ENCODE measurements around the gene PCSK7.
"Not testable (repeated sequence)": the region's sequence is repeated elsewhere in the genome, so short reads cannot be mapped to it uniquely, and the experiment has no call there.

Gene PCSK7, protein sequence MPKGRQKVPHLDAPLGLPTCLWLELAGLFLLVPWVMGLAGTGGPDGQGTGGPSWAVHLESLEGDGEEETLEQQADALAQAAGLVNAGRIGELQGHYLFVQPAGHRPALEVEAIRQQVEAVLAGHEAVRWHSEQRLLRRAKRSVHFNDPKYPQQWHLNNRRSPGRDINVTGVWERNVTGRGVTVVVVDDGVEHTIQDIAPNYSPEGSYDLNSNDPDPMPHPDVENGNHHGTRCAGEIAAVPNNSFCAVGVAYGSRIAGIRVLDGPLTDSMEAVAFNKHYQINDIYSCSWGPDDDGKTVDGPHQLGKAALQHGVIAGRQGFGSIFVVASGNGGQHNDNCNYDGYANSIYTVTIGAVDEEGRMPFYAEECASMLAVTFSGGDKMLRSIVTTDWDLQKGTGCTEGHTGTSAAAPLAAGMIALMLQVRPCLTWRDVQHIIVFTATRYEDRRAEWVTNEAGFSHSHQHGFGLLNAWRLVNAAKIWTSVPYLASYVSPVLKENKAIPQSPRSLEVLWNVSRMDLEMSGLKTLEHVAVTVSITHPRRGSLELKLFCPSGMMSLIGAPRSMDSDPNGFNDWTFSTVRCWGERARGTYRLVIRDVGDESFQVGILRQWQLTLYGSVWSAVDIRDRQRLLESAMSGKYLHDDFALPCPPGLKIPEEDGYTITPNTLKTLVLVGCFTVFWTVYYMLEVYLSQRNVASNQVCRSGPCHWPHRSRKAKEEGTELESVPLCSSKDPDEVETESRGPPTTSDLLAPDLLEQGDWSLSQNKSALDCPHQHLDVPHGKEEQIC

GRCh38 chr11:117231842-117232091 is at the start of gene PCSK7:
Gene PCSK7 (minus strand): TSS chr11:117232073. CDS start chr11:117229844, 2,229 bp downstream.
- peak in 1 of 2 donors; percentile 60 for DNase-seq (ENCODE audit: low read depth in 2 of 2)

DNA sequence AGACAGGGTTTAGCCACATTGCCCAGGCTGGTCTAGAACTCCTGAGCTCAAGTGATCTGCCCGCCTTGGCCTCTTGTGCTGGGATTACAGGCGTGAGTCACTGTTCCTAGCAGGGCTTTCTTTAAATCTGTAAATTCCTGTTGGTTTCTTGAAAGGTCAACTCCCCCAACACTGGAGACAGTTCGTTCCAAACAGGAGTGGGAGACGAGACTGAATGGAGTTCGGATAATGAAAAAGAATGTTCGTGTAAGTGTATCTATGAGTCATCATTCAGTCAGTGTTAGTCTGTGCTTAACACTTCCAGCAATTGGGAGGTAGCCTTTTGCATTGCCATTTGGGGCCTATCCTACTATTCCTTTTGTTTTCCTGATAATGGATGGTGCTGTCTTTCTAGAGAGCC is 49.3 kb upstream of the PCSK7 start:
- no peak for DNase-seq (ENCODE audit: low read depth in 2 of 2)

DNA sequence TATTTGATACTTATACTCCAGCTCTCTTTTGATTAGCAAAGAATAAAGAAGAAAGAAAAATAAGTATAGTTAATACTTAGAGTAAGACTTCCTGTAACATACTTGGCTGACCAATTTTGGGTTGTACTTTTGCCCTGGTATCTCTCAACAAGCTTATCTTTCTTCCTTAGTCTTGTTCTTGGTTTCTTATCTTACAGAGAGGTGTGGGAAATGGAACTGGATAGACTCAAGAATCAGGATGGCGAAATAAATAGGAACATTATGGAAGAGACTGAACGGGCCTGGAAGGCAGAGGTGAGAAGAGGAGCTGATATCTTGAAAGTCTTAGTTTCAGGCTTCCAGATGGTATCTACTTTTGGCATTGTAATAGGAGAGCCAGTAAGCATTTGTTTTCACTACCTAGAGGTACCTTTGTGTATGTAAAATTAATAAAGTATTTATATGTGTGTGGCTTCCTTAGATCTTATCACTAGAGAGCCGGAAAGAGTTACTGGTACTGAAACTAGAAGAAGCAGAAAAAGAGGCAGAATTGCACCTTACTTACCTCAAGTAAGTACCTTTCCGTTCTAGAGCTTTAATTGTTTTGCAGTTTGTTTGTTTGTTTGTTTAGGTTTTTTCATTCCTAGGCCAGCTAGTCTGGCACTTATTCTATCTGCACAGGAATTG is 48.0 kb upstream of the PCSK7 start:
- DNase-seq (ENCODE audit: low read depth in 2 of 2) = no peak

- no peak for DNase-seq (ENCODE audit: low read depth in 2 of 2)
Measured at GRCh38 chr11:117278347-117278746, 46.5 kb upstream of the PCSK7 start.

DNA sequence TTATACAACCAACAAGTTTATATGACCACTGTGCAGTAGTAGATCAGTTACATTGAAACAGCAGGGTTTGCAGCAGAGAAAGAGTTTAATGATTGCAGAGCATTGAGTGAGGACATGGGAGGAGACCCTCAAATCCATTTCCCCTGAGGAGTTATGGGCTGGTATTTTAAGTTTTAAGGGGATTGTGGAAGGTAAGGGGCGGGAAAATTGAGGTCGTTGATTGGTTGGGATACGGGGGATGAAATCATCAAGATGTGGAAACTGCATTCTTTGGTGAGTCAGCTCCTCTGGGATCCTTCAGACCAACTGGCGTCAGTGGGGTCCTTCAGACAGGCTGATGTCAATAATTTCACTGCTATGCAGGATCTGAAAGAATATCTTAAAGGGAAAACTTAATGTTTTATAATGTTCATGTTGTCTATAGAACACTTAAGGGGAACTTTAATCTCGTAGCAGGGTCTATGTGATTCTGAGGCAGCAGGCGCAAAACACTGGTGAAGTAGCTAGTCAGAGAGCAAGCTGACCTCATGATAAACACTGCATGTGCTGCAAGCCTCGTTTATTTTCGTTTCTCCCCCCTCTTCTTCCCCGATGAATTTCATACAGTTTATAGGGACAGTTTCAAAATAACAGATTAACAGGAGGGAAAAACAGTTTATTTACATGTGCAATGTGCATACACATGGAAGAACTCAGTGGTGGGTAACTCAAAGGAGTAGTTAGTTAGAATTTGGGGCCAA is 41.8 kb upstream of the PCSK7 start:
- DNase-seq (ENCODE audit: low read depth in 2 of 2) = no peak

- not testable (repeated sequence) for DNase-seq (ENCODE audit: low read depth in 2 of 2)
Measured at GRCh38 chr11:117272175-117272574, 40.3 kb upstream of the PCSK7 start.

DNA sequence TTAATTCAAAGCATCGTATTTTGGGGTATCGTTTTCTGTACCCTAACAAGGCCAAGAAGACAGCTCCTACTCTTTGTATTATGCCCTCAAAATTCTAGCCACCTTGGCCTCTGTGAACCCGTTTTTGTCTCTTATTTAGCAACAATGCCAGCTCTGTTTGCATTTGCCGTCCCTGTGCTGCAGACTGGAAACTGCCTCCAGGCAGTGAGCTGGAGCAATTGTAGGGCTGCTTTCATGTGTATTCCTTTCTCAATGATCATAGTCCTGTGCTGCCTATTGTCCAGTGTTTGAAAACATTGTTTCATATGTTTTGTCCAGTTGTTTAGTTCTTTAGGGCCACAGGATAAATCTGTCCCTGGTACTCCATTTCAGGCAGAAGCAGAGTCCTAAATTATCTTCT is 39.3 kb upstream of the PCSK7 start:
- no peak for DNase-seq (ENCODE audit: low read depth in 2 of 2)

- no peak for DNase-seq (ENCODE audit: low read depth in 2 of 2)
Measured at GRCh38 chr11:117269856-117270255, 38.0 kb upstream of the PCSK7 start.

DNA sequence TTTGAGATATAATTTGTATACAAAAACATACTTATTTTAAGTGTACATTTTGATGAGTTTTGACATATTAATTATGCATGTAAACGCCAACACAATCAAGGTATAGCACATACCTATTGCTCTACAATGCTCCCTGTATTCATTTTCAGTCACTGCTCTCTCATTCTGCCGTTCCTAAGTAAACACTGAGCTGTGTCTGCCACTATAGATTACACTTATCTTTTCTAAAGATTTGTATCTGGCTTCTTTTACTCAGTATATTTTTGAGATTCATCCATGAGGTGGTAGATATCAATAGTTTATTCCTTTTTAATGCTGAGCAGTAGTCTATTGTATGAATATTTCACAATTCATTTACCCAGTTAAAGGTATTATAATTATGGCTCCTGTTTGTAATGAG is 33.9 kb upstream of the PCSK7 start:
- DNase-seq (ENCODE audit: low read depth in 2 of 2) = no peak

DNA sequence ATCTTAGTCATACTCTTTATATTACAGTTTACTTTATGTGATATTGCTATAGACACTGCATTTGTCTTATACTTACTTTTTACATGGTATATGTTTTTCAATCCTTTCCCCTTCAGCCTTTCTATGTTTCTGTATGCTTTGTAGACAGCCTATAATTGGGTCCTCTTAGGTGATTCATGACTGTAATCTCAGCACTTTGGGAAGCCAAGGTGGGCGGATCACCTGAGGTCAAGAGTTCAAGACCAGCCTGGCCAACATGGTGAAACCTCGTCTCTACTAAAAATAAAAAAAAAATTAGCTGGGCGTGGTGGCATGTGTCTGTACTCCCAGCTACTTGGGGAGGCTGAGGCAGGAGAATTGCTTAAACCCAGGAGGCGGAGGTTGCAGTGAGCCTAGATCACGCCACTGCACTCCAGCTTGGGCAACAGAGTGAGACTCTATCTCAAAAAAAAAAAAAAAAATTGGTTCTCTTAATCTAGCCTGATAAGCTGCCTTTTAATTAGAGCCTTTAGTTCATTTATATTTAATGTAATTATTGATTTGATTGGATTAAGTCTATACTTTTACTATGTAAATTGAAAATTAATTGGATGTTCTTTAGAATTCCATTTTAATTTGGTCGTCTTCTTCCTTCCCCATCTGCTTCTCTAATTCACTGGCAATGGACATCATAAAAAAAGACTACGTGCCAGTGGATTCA is 32.9 kb upstream of the PCSK7 start:
- DNase-seq (ENCODE audit: low read depth in 2 of 2) = not testable (repeated sequence)

DNA sequence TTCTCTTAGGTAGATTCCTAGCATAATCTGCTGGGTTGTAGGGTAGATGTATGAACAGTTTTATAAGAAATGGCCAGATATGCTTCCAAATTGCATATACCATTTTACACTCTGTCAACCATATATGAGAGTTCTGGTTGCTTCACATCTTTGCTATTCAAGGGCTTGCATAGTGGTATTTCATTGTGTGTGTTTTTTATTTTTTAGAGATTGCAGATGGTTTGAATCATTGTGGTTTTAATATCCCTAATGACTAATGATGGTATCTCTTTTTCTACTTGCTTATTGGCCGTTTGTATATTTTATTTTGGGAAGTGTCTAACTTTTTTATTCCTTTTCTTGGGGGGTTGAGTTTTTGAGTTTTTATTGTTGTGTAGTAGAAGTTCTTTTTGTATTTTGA is 27.5 kb upstream of the PCSK7 start:
- DNase-seq (ENCODE audit: low read depth in 2 of 2) = no peak

GRCh38 chr11:117258576-117258975 is 26.7 kb upstream of the PCSK7 start:
- DNase-seq (ENCODE audit: low read depth in 2 of 2) = no peak

- no peak for DNase-seq (ENCODE audit: low read depth in 2 of 2)
Measured at GRCh38 chr11:117256573-117256972, 24.7 kb upstream of the PCSK7 start.

DNA sequence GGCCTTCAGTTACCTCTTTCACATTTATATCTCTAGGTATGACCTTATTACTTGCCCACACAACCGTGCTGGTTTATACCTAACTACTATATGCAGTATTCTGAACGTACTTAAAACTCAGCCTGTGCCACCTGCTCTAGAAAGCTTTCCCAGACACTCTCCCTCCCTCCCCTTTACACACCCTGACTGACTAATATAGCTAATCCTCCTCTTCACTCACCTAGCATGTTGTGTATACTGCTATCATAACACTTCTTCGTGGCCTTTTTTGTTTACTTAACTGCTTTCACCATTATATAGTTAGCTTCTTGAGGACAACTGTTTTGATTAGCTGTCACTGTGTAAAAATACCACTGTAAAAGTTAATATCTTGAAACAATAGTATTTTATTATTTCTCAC is 24.1 kb upstream of the PCSK7 start:
- no peak for DNase-seq (ENCODE audit: low read depth in 2 of 2)

- DNase-seq (ENCODE audit: low read depth in 2 of 2) = no peak
Measured at GRCh38 chr11:117251506-117251905, 19.6 kb upstream of the PCSK7 start.

DNA sequence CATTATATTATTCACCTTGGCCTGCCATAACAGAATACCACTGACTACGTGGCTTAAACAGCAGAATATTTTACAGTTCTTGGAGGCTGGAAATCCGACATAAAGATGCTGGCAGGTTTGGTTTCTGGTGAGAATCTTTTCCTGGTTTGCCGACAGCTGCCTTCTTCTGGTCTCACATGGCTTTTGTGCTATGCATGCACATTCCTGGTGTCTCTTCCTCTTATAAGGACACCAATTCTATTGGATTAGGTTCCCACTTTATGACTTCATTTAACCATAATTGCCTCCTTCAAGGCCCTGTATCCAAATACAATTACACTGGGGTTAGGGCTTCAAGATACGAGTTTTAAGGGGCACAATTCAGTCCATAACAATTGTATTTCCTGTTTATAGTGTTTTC is 17.7 kb upstream of the PCSK7 start:
- no peak for DNase-seq (ENCODE audit: low read depth in 2 of 2)

DNA sequence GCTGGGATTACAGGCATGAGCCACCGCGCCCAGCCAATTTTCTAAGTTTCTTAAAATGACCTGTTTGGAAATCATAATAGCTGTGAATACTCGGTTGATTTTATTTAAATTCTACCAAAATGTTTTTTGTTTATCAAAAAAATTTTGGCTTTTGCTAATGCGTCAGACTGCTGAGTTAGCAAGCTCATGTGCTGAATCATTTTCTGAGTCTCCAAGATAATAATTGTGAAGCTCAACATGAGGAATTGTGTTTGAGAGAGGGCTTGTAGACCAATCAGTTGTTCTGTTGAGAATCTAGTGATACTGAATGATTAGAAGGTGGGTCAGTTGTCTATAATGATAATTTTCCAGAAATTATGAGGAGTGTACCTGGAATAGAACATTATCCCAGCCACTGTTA is 16.5 kb upstream of the PCSK7 start:
- no peak for DNase-seq (ENCODE audit: low read depth in 2 of 2)

DNA sequence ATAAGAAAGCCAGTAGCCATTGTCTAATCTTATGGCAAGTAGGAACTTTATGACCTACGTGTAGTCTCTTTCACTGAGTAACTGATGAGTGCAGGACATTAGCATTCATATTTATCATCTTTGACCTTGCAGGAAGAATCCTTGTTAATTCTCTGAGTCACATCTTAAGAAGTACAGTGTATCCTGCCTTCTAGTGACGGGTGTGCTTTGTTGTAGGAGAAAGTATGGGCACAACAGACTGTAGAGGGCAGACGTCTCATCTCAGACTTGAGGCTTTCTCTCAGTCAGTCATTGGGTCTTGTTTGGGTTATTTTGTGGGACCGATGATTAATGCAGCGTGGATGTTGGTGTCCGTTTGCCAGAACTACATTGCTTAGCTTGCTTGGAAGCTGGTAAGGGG is 7.4 kb upstream of the PCSK7 start:
- DNase-seq (ENCODE audit: low read depth in 2 of 2) = no peak

DNA sequence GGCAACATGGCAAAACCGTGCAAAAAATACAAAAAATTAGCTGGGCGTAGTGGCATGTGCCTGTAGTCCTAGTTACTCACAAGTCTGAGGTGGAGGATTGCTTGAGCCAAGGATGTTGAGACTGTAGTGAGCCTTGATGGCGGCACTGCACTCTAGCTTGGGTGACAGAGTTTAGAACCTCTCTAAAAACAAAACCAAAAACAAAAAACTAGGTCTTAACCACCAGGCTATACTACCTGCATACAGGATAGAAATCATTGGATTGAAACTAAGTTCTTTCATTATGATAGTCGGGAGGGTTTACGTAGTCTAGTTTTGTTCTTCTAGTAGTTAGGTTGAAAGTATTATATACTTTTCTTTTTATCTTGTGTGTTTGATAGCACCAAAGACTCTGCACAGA is 6.3 kb upstream of the PCSK7 start:
- DNase-seq (ENCODE audit: low read depth in 2 of 2) = no peak

DNA sequence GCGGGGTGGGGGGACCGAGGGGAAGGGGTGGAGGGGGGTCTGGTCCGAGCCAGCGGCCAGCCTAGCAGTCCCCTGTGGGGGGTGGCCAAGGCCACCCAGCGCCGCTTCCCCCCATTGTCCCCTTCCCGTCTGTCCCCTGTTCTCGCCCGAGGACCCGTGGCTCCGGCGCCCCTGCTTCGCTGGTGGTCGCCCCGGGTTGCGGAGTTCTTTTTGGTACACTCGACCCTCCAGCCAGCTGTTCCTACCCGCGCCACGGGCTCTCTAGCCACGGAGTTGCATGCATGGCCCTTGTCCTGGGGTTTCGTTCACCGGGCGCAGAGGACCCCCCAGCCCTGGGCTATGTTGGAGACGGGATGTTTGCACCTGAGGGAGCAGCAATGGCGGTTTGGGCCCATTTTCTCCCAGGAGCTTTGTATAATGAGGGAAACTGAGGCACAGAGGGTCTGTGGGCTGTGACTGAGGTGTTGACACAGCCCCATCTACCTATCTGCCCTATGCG is 1.1 kb upstream of the PCSK7 start:
- no peak for DNase-seq (ENCODE audit: low read depth in 2 of 2)

DNA sequence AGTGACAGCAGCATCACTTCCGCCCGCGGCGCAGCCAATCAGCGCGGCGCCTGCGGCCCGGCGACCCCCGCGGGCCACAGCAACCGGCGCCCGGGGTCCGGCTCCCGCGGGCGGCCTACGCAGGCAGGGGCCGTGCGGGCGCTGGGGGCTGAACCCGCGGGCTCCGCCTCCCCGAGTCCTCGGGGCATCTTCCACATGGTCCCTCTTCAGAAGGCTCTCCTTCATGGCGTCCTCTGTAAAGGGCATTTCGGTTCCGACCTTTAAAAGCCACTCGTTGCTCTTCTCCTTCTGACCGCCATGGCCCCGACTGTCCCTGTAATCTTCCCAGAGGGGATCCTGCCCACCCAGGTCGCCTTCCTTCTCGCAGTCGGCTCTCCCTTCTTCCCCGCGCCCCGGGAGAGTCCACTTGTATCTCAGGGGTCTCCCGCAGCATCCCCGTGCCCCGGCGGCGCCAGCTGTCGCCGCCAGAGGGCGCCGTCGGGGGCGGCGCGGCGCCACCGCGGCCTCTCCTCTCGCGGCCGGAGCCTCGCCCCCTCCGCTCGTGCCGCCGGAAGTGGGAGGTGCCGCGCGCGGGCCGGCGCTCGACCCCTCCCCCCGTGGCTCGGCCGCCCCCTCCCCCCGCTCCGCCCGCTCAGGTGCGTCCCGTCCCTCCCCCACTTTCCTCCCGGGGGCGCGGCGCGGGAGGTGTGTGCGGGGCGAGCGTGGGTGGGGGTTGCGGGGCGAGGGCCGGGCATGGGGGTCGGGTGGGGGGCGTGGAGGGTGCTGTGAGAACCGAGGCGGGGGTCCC is 412 bp upstream of the PCSK7 start, which contains the start of gene RNF214:
Gene RNF214 (plus strand): TSS at position 580 of the 787 bp plus-strand sequence. CDS start 1,602 bp downstream, outside the sequence.
- peak; percentile 61 to 71 for DNase-seq (ENCODE audit: low read depth in 2 of 2)
